HL-60 (cell line): ENCODE data around the gene TAAR2.

Experiments used
- CTCF ChIP-seq: IDR thresholded peaks from one replicate; pipeline ENCODE4 v1.5.1; 2011; ENCODE audit warnings: low read length, control low read depth, inconsistent platforms; ENCODE audit not compliant: insufficient read depth
- GABPA ChIP-seq: IDR thresholded peaks from 2 replicates; pipeline ENCODE4 v1.6.1; 2012; ENCODE audit warnings: low read depth
- POLR2AphosphoS5 ChIP-seq: IDR thresholded peaks from 2 replicates; pipeline ENCODE4 v1.6.1; 2012; ENCODE audit warnings: low read depth
- REST ChIP-seq: IDR thresholded peaks from 2 replicates; pipeline ENCODE4 v1.6.1; 2012; ENCODE audit warnings: low read depth; ENCODE audit not compliant: insufficient replicate concordance
- SPI1 ChIP-seq: IDR thresholded peaks from 2 replicates; pipeline ENCODE4 v1.6.1; 2012; ENCODE audit warnings: low read depth, mild to moderate bottlenecking, borderline replicate concordance

- TF ChIP-seq CTCF = no peak
- no peak for TF ChIP-seq POLR2AphosphoS5
- TF ChIP-seq REST = no peak
- no peak for TF ChIP-seq GABPA
- no peak for TF ChIP-seq SPI1
Observed at GRCh38 chr6:132633362-132633761, 9.3 kb upstream of the TAAR2 start.
